ENCODE measurements around the gene SPATA2.

- TF ChIP-seq ZNF775 (CRISPR knock-in tag; IDR thresholded peaks at IDR 0.05; ENCODE audit: borderline replicate concordance) (no peak), ZFP91 (CRISPR knock-in tag; IDR thresholded peaks at IDR 0.05; ENCODE audit: borderline replicate concordance) (no peak), POLR2A (IDR thresholded peaks at IDR 0.05; ENCODE audit: insufficient read depth in 1 of 2, low read depth in 2 of 2, low read length in 2 of 2) (no peak), EHMT2 (IDR thresholded peaks at IDR 0.05; ENCODE audit: borderline replicate concordance, low read depth, low read length) (no peak), CTCF (CRISPR knock-in tag; IDR thresholded peaks at IDR 0.05) (no peak), RARG (CRISPR knock-in tag; IDR thresholded peaks at IDR 0.05; ENCODE audit: low read depth) (no peak), EZH2 (conservative IDR thresholded peaks at IDR 0.05; ENCODE audit: low read depth, low read length) (no peak), NFE2L2 (IDR thresholded peaks at IDR 0.05; ENCODE audit: low read length) (no peak)
Observed at GRCh38 chr20:49896204-49896603, 19.1 kb downstream of the SPATA2 start.

Measured in HepG2 (cell line).